GM12892 (cell line): ENCODE results near the gene SREK1.

ENCODE experiments used
- DNase-seq: peaks from one replicate; pipeline ENCODE4 v3.0.0; 2011; ENCODE audit not compliant: insufficient read length
- FAIRE-seq: peaks from 2 replicates; lab custom pipeline; 2011; peaks lifted over from hg19 to GRCh38; lab: Jason Lieb, UNC
- POLR2A ChIP-seq: IDR thresholded peaks from 2 replicates; pipeline ENCODE4 v1.6.1; 2011; ENCODE audit warnings: low read depth, low read length, control low read depth
- POLR2AphosphoS5 ChIP-seq: IDR thresholded peaks from 2 replicates; pipeline ENCODE4 v1.6.1; 2011; ENCODE audit warnings: low read depth, low read length, control low read depth
- TAF1 ChIP-seq: IDR thresholded peaks from 2 replicates; pipeline ENCODE4 v1.6.1; 2011; ENCODE audit warnings: low read depth, mild to moderate bottlenecking, control low read depth, low read length, borderline replicate concordance

SREK1 gene

DNA sequence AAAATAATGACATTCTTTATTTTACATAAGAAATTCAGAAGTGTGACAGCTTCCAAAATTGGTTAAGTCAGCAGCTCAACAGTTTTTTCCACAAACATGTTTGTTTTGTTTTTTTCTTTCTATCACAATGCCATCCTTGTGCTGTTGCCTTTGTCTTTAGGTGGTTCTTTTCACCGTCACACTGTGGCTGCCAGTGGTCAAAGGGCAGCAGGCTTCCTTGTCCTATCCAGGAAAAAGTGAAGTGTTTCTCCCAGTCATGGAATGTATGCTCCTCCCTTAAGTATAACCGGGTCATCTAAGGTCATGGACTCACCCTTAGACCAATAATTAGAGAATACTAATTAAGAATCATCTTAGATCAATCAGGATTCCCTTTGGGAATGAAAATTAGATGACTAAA is 87.4 kb downstream of the SREK1 start:
- no peak for FAIRE-seq
- TF ChIP-seq TAF1 (no peak), POLR2A (no peak), POLR2AphosphoS5 (no peak)
- DNase-seq = no peak

DNA sequence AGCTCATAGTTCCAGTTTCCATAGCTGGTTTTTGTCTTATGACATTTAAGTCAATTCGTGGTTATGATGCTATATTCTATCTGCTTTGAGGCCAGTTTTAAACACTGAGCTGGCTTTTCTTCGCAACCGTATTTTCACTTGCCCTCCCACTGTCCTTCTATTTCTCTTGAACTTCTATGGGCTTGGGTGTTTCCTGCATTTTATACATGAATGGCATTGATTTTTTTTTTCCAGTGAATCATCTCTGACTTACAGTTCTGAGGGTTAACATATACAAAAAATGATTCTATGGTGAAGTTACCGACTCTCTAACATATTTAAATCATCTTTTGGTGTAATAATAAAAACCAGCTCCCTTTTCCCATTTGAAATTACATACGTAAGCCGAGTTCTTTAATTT is 88.2 kb downstream of the SREK1 start:
- TF ChIP-seq TAF1 (no peak), POLR2AphosphoS5 (no peak), POLR2A (no peak)
- no peak for FAIRE-seq
- no peak for DNase-seq

DNA sequence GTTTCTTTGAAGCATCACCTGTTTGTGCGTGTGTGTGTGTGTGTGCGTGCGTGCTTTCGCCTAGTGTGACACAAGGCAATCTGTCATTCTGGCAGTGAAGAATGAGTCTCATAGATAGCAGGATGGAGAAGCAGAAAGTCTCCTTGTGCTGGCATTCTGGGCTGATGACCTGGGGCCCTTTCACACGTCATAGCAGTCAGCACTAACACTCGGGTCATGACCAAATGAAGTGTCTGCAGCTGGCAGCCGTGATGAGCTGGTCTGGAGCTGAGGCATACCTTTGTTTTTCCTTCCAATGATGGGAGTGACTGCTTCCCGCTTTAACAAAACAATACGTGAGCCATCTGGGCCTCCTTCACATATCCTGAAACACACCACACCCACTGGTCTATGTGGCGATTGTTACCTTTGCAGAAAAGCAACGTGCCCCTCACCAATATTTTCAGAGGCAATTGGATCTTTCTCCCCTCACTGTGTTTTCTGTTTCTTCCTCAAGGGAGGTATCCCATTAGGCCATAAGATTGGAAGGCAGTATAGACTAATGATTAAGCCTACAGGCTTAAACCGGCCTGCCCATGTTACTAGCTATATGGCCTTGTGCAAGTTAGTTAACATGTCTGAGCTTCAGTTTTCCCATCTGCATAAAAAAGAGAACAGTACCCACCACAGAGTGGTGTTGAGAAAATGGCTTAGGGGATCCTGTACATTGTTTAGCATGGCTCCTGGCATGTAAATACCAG is 88.8 kb downstream of the SREK1 start:
- no peak for TF ChIP-seq POLR2A
- no peak for TF ChIP-seq TAF1
- no peak for TF ChIP-seq POLR2AphosphoS5
- DNase-seq (no peak), FAIRE-seq (no peak)
